Gastroesophageal sphincter (tissue), 4 donors: Measurements from ENCODE around the gene ADAMTS12. TPM values are rescaled to one million over a fixed set of nuclear protein-coding genes. Genes with fewer than 3 reads are reported as not detected.

Experiments
- ATAC-seq: fragments of 150-250 bp; one replicate; pipeline ENCODE4 v1.9.1; 2016; ENCODE audit warnings: mild to moderate bottlenecking, moderate library complexity
- H3K27ac ChIP-seq, 4 donors: fragments of 200-600 bp; sonication (generic) in 3 of 4; 1 replicate in 3 of 4; 2 replicates in 1 of 4; pipeline ENCODE4 v1.5.1; 2016 to 2019
- H3K27me3 ChIP-seq: fragments of 200-600 bp; sonication (generic); one replicate; pipeline ENCODE4 v1.5.1; 2019
- H3K36me3 ChIP-seq, 2 donors: fragments of 200-600 bp; sonication (generic); one replicate each; pipeline ENCODE4 v1.5.1; 2019; ENCODE audit warnings: control low read depth in 1 of 2
- H3K4me1 ChIP-seq, 3 donors: fragments of 200-600 bp; sonication (generic); 1 replicate in 2 of 3; 2 replicates in 1 of 3; pipeline ENCODE4 v1.5.1; 2016 to 2019; ENCODE audit warnings: control low read depth in 2 of 3
- H3K4me3 ChIP-seq, 2 donors: fragments of 200-600 bp; sonication (generic); one replicate each; pipeline ENCODE4 v1.5.1; 2019; ENCODE audit warnings: mild to moderate bottlenecking in 1 of 2, moderate library complexity in 1 of 2
- H3K9me3 ChIP-seq, 3 donors: fragments of 200-600 bp; sonication (generic); one replicate each; pipeline ENCODE4 v1.5.1; 2017 to 2019; ENCODE audit warnings: control low read depth in 2 of 3
- EP300 ChIP-seq: sonication (generic); formaldehyde crosslinking; IDR thresholded peaks from one replicate; pipeline ENCODE4 v1.6.1; 2017; ENCODE audit warnings: antibody characterized with exemption, mild to moderate bottlenecking
- POLR2A ChIP-seq, 2 donors: fragments of 450-650 bp; IDR thresholded peaks; one replicate each; pipeline ENCODE4 v1.6.1; 2017; ENCODE audit warnings: antibody characterized with exemption in 2 of 2, mild to moderate bottlenecking in 2 of 2, moderate library complexity in 1 of 2
- POLR2AphosphoS5 ChIP-seq: sonication (generic); formaldehyde crosslinking; IDR thresholded peaks from one replicate; pipeline ENCODE4 v1.6.1; 2017; ENCODE audit warnings: antibody characterized with exemption
- WGBS, 2 donors: methylation state at CpG; one replicate each; pipeline ENCODE4 v1.1.5; 2018; ENCODE audit warnings: low coverage in 1 of 2; 5-methylcytosine and 5-hydroxymethylcytosine counted together
- total RNA-seq, 4 donors: library from RNA; depleted of rRNA; stranded (reverse); fragments of >200 nt; gene quantifications; one replicate each; pipeline ENCODE4 v1.1.0, GENCODE V29; 2016
- TF ChIP-seq, protein P1 (sequence below), 4 experiments: fragments of 200-600 bp in 2 of 4; fragments of 450-650 bp in 2 of 4; sonication (generic) in 1 of 4; IDR thresholded peaks; one replicate each; pipeline ENCODE4 v1.5.1; 2017 to 2019; ENCODE audit warnings: antibody characterized with exemption in 4 of 4, mild to moderate bottlenecking in 2 of 4, moderate library complexity in 2 of 4

The ADAMTS12 gene
- total RNA-seq, 4 donors from 2014 or later = 2.6 to 6.5 (median 5.2) TPM

GRCh38 chr5:33793836-33794549 is 97.8 kb downstream of the ADAMTS12 start:
- H3K4me3 ChIP-seq = no peak overlapping the region
- 80 to 87% methylated on average over 7 to 8 of the region's 19 CpGs for WGBS, 2 donors
- no peak for ATAC-seq

GRCh38 chr5:33793276-33793675 is 98.5 kb downstream of the ADAMTS12 start:
- ATAC-seq = no peak
- H3K27ac ChIP-seq = no peak overlapping the region
- TF ChIP-seq POLR2AphosphoS5 (no peak), POLR2A (IDR thresholded peaks at IDR 0.05) (no peak), EP300 (no peak)
- TF ChIP-seq, protein P1, sequence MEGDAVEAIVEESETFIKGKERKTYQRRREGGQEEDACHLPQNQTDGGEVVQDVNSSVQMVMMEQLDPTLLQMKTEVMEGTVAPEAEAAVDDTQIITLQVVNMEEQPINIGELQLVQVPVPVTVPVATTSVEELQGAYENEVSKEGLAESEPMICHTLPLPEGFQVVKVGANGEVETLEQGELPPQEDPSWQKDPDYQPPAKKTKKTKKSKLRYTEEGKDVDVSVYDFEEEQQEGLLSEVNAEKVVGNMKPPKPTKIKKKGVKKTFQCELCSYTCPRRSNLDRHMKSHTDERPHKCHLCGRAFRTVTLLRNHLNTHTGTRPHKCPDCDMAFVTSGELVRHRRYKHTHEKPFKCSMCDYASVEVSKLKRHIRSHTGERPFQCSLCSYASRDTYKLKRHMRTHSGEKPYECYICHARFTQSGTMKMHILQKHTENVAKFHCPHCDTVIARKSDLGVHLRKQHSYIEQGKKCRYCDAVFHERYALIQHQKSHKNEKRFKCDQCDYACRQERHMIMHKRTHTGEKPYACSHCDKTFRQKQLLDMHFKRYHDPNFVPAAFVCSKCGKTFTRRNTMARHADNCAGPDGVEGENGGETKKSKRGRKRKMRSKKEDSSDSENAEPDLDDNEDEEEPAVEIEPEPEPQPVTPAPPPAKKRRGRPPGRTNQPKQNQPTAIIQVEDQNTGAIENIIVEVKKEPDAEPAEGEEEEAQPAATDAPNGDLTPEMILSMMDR (IDR thresholded peaks at IDR 0.05) = no peak
- H3K4me1 ChIP-seq = no peaks in the 10 kb centered on the region
- WGBS, 2 donors = 69 to 85% methylated on average over 1 of the region's 1 CpG
- no peaks in the 10 kb centered on the region for H3K9me3 ChIP-seq
- no peaks in the 10 kb centered on the region for H3K27me3 ChIP-seq
- H3K36me3 ChIP-seq = no peaks in the 10 kb centered on the region
- H3K4me3 ChIP-seq = no peak overlapping the region

More at GRCh38 chr5:33793836-33794549, 97.8 kb downstream of the ADAMTS12 start:
- Histone ChIP-seq H3K36me3 (no peaks in the 10 kb centered on the region), H3K4me1 (no peaks in the 10 kb centered on the region), H3K9me3 (no peaks in the 10 kb centered on the region), H3K27ac (no peak overlapping the region), H3K27me3 (no peaks in the 10 kb centered on the region)
- TF ChIP-seq, protein P1 (IDR thresholded peaks at IDR 0.05) = no peak
- TF ChIP-seq POLR2AphosphoS5 = no peak
- no peak for TF ChIP-seq POLR2A (IDR thresholded peaks at IDR 0.05)
- no peak for TF ChIP-seq EP300

DNA sequence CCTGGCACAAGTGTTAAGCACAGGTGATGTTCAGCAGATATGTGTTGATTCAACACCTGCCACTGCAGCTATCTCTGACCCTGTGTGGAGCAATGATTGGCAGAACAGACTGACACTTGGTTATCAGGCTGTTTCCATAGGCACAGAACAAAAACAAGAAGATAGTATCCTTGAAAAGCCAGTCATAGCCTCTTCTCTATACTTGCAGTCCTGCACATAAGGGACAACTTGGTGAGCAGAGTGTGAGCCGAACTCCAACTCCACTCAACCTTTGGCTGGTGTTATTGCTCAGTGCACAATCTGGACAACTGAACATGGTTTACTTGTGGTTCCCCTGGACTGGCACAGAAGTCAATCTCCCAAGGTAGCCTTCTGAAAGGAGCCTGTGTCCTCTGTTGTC is 99.2 kb downstream of the ADAMTS12 start:
- no peaks in the 10 kb centered on the region for H3K9me3 ChIP-seq
- TF ChIP-seq EP300 = no peak
- no peak for TF ChIP-seq POLR2AphosphoS5
- no peak overlapping the region for H3K4me3 ChIP-seq
- peak overlapping the region in 1 of 4 donors; percentile 14 for H3K27ac ChIP-seq
- H3K27me3 ChIP-seq = no peaks in the 10 kb centered on the region
- no peak for ATAC-seq
- no peaks in the 10 kb centered on the region for H3K4me1 ChIP-seq
- WGBS, 2 donors = 80% methylated on average over 1 of the region's 1 CpG; no CpG with 5 or more reads in 1 of the 2 donors
- no peaks in the 10 kb centered on the region for H3K36me3 ChIP-seq

GRCh38 chr5:33789567-33789957 is 102.2 kb downstream of the ADAMTS12 start:
- no peak overlapping the region for H3K27ac ChIP-seq
- peaks cover 0 to 12% (median 0%) of the 10 kb centered on the region in 3 donors for H3K9me3 ChIP-seq
- no peaks in the 10 kb centered on the region for H3K27me3 ChIP-seq
- 78 to 82% methylated on average over 4 to 5 of the region's 5 CpGs for WGBS, 2 donors
- H3K4me3 ChIP-seq = no peak overlapping the region
- no peak for ATAC-seq
- no peaks in the 10 kb centered on the region for H3K36me3 ChIP-seq
- H3K4me1 ChIP-seq = no peaks in the 10 kb centered on the region
- no peak for TF ChIP-seq POLR2AphosphoS5
- TF ChIP-seq EP300 = no peak
- TF ChIP-seq, protein P1 (IDR thresholded peaks at IDR 0.05) = no peak
- TF ChIP-seq POLR2A (IDR thresholded peaks at IDR 0.05) = no peak

DNA sequence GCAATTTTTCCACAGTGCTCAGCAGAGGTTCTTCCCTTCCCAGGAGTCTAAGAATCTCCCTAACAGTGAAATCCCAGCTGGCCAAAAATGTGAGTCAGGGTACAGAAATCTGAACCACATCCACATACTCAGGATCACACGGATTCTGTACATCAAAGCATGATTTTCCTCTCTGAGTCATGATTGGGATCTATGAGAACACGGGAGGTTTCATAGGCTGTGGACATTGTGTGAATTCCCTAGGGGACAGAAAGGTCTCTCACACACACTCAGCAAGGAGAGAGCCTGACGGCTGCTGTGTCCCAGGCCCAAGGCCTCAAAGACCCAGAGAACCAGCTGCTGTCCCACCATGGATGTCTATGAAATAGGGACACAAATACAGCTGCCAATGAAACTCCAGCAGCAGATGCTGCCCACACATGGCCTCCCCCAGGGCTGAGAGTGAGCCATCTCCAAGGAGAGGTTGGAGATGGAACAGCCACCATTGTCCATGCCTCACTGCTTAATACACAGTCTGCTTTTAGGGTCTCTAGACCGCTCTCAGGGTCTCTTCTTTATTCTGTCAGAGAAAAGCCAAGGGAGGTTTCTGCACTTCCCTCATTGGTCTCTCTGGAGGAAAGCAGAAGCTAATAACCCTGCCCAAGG is 102.7 kb downstream of the ADAMTS12 start:
- peaks cover 0 to 18% (median 0%) of the 10 kb centered on the region in 3 donors for H3K9me3 ChIP-seq
- 100% methylated on average over 1 to 2 of the region's 4 CpGs for WGBS, 2 donors
- H3K27me3 ChIP-seq = no peaks in the 10 kb centered on the region
- H3K27ac ChIP-seq = no peak overlapping the region
- TF ChIP-seq, protein P1 (IDR thresholded peaks at IDR 0.05) = no peak
- TF ChIP-seq POLR2A (IDR thresholded peaks at IDR 0.05) (no peak), EP300 (no peak), POLR2AphosphoS5 (no peak)
- no peaks in the 10 kb centered on the region for H3K4me1 ChIP-seq
- no peak overlapping the region for H3K4me3 ChIP-seq
- no peak for ATAC-seq
- no peaks in the 10 kb centered on the region for H3K36me3 ChIP-seq
